COLO829 (cell line): ENCODE data around the gene FAM20B.
"Not testable (repeated sequence)": the region's sequence is repeated elsewhere in the genome, so short reads cannot be mapped to it uniquely, and the experiment has no call there.

Source experiments
- DNase-seq: peaks from one replicate; pipeline ENCODE4 v3.0.0; 2012; ENCODE audit warnings: low spot score

The FAM20B gene

DNA sequence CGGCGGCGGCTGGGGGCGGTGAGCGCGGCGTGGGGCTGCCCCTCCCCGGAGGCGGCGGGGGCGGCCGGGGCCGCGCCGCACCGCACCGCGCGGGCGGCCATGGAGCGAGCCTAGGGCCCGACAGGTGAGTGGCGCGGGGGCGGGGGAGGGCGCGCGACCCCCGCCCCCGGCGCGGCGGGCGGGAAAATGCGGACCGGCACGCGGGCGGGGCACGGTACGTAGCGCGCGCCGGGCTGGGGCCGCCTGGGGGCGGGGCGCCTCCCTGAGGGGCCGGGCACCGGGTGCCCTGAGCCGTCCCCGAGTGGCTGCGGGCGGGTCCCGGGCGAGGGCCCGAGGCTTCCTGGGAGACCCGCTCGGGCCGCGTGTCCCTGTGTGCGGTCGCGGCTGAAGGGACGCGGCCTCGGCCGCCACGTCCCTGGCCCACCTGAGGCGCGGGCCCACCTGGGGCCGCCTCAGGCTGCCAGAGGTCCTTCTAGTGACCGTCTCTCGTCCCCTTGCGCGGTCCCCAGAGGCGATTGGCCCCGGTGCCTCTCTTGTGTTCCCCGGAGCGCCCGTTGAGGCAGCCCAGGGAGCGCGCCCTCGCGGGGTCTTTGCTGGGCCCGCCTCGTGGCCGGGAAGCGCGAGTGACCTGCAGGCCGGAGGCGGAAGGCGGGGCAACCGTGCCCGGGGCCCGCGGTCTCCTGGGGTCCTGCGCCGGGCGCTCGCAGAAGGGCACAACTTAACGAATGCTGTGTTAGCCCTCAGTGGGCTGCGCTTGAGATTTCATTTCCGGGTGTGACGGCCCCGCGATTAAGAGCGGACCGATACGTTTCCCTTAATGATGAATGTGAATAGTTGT is 500 bp downstream of the FAM20B start:
- peak; percentile 53 for DNase-seq

DNA sequence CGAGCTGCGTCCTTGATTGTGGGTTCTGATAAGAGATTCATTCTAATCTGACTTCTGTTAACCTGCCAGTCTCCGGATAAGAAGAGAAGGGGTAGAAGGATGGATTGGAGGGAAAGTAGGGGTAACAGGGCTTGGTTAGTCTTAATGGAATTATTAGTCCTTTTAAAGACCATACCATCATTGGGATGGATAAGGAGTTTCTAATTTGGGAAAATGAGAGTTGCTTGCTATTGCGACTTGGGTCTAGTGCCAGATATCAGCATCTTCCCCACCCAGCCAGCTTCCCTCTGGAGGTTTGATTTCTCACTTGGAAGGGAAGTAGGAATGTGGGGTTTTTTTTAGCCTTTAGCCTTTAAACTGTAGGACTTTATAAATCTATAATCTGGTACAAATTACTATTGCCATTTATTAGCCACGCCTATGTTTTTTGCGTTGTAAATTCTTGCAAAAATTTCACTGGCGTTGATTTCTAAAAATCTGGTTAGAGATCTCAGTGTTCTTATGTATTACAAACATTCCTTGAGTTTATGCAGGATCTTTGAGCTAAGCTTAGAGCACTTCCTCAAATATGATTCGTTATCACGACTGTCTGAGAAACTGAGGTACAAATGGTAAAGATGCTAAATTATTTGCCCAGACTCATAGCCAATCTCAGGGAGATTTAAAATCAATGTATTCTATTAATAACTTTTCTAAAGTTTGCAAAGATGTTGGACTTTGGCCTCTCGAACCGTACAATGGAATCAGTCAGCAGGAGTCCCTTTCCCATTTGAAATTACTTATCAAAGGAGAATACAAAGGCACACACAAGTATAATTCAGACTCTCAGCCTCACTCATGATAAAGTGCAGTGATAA is 1.3 kb downstream of the FAM20B start:
- DNase-seq = no peak

DNA sequence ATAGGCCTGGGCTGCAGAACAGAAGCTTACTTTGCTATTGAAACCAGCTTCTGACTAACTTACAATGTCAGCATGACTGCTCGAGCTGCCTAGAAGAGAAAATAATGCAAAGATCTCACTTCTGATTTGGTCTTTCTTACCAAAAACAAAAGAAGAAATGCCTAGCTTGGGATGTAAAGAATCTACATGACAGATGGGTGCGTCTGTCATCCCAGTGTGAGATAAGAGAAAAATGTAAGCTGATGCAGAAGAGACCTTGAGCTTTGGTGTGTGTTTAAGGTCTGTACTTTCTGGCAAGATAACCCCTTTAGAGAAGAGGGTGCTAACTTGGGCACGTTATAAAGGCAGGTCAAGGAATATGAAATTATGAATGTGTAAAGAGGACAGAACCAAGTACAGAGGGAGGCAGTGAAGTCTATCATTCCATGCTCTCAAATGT is 3.6 kb downstream of the FAM20B start:
- no peak for DNase-seq

DNA sequence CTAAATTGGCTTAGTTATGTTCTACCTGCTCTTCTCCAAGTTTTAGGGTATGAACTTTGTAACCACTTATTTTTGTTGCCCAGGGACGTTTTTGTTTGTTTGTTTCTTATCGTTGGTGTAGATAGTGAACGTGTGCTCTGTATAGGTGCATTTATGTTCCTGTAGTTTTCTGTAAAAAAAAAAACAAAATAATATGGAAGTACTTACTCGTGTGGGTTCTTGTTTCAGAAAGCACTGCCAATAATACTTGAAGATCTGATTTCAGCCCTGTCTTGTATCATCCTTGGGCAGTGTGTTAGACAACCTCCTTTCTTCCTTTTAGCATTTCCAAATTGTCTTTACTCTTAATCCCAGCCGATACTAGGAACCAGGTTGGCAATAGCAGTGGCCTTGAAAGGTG is 4.4 kb downstream of the FAM20B start:
- no peak for DNase-seq

DNA sequence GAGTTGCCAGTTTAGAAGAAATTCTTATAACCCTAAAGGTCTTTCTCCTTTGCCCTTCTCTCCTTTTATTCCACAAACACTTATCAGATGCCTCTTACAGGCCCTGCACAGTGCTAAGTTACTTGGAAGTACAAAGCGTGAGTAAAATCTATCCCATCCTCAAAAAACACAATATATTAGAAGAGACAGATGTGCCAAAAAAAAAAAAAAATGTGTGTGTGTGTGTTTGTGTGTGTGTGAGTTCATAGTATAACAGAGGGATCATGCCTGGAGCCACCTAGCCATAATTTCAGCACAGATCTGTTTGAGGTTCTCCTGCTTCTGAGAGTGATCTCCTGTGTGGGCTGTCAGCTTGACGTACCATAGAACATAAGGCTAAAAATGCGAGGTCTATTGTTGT is 5.0 kb downstream of the FAM20B start:
- no peak for DNase-seq

DNA sequence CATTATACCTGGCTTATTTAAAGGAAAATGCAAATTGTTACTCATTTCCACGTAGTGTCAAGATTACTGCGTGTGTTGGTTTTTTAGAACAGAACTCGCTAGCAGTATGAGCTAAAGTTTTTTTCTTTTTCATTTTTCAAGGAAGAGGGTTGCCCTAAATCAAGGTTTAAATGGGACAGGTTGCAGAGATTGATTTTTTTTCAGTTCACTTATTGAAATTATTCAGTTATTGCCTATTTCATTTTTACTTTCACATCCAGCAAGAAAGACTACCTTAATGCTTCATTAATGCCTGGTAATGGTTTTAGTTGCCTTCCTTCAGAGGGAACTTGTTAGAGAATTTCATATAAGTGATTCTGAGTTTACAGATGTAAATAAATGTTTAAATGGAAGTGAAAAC is 5.6 kb downstream of the FAM20B start:
- DNase-seq = no peak

DNA sequence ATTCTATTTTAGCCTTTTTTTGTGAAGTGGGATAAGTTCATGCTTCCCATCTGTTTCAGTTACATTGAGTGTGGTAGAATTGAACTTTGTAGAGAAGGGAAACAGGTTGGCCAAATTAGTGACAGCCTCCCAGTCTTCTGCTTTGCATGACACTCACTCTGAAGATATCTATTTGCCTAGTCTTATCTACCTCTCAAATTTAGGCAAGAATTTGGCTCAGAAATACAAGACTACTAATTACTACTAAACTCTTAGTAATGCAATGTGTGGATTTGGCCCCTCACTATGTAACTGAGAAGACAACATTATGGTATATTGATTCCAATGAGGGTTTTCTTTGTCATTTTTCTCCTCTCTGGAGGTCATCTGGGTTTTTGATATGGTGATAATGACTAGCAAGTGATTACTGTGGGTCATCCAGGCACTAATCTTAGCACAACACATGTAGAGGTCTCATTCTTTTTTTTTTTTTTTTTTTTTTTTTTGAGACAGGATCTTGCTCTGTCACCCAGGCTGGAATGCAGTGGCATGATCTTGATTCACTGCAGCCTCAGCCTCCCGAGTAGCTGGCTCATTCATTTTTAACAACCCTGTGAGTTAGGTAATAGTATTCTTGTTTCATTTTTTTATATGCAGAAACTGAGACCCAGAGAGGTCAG is 6.3 kb downstream of the FAM20B start:
- no peak for DNase-seq

DNA sequence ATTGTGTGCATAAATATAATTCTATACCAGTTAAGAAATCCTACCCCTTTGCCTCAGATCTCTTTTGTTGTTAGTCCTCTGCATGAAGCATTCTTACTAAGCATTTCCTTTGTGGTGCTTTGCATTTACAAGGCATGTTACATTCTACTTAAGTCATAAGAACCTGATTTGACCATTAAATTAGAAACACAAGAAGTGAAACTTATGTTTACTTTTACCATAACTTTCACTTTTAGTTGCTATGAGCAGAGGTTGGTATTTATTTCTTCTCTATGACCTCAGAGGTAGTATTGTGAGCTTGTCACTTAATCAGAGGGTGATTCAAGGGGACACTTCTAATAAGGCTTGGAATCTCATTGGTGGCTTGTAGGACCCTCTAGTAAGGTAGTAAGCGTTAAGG is 9.0 kb downstream of the FAM20B start:
- DNase-seq = no peak

DNA sequence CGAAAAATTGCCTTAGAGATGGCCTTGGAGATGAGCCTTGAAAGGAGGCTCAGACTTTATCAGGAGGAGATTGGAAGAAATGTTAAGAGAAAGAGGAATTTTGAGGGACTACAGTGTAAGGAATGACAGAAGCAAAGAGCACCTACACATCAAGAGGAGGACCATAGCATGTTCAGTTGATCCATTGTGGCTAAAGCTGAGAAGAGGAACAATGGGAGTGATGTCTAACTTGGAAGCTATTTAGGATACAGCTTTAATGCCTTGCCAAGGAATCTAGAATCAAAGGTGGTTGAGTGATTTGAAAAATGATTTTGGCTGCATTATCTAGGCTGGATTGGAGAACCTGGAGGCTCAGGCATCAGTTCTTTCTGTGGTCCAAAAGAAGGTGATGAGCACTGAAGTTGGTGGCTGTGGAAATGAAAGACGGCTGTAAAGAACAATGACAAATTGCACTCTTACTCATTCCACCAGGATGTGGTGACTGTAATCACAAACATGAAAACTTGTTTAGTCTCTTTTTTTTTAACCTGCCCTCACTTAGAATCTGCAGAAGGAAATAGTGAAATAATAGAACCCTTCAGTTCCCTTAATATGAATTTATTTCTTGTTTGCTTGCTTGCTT is 11.3 kb downstream of the FAM20B start:
- no peak for DNase-seq

DNA sequence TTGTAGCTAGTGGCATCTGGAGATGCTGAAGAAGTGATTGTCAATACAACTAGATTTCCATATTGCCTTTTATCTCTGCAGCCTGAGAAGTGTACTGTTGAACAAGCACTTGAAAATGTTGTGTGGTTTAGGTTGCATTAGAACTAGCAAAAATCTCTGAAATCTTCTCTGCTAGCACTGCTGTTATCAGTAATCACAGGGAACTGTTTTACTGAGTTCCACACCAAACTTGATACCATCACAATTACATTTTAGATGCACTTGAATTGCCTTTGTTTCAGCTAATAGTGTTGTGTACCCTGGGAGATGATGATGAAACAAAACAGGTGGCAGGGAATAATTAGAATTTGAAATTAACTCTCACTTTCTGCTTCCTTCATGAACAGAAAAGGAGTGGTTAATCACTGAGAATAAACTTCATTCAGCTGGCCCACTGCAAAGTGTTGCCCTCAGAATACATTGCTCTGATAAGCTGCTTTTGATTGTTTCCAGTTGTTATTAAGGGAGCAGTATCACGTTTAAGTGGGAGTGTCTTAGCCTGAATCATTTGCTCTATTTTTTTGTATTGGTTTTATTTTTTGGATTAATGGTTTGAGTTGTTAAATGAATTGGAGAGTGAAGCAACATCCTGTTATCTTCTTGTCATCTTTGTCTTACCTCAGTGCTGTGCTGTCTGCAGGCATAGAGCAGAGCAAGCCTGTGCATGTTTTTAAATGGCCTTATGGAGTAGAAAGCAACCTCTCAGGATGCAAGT is 13.0 kb downstream of the FAM20B start:
- no peak for DNase-seq

DNA sequence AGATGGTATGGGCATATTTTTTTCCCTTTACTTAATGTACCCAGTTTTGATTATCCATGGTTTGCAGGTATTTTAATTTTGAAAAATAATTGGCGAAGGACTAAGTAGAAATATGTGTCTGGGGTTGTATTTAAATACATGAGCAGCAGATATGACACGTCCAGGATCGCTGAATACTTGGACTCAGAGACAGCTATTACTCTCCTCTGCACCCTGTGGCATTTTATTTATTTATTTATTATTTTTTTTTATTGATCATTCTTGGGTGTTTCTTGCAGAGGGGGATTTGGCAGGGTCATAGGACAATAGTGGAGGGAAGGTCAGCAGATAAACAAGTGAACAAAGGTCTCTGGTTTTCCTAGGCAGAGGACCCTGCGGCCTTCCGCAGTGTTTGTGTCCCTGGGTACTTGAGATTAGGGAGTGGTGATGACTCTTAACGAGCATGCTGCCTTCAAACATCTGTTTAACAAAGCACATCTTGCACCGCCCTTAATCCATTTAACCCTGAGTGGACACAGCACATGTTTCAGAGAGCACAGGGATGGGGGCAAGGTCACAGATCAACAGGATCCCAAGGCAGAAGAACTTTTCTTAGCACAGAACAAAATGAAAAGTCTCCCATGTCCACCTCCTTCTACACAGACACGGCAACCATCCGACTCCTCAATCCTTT is 13.9 kb downstream of the FAM20B start:
- DNase-seq = not testable (repeated sequence)

DNA sequence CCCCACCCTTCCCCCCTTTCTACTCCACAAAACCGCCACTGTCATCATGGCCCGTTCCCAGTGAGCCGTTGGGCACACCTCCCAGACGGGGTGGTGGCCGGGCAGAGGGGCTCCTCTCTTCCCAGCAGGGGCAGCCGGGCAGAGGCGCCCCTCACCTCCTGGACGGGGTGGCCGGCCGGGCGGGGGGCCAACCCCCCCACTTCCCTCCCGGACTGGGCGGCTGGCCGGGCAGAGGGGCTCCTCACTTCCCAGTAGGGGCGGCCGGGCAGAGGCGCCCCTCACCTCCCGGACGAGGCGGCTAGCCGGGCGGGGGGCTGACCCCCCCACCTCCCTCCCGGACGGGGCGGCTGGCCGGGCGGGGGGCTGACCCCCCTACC is 14.5 kb downstream of the FAM20B start:
- DNase-seq = not testable (repeated sequence)

DNA sequence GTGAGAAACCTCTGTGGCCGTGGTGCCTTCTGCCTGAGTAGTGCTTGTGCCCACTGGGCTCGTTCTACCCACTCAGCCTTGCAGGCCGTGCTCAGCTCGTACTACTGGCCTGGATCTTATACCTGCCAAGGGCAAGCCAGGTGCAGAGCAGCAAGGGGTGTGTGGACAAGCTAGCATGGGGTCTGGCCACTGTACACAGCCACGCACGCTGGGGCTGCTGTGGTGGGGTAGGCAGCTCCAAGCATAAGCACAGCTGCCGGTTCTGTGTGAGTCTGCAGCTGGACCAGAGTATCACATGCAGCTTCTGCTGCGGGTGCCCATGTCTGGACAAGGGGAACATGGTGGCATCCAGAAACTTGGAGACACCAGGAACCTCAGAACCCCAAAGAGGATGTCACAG is 16.4 kb downstream of the FAM20B start:
- DNase-seq = no peak

DNA sequence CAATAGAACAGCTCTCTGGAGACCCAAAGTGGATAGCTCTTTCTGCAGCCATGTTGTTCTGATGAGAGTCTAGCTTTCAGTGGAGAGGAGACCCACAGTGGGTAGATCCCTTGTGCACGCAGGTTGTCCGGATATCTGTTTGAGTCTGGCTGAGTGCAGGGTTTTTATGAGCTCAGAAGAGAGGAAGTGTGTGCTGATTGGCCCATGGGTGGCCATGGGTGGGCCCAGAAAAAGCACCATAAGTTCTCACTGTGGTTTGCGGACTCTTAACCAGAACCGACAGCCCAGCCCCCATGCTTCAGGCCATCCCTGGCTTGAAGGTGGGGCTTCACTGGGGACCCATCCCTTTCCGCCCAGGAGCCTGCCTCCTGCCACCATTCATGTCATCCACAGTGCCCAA is 17.0 kb downstream of the FAM20B start:
- no peak for DNase-seq

DNA sequence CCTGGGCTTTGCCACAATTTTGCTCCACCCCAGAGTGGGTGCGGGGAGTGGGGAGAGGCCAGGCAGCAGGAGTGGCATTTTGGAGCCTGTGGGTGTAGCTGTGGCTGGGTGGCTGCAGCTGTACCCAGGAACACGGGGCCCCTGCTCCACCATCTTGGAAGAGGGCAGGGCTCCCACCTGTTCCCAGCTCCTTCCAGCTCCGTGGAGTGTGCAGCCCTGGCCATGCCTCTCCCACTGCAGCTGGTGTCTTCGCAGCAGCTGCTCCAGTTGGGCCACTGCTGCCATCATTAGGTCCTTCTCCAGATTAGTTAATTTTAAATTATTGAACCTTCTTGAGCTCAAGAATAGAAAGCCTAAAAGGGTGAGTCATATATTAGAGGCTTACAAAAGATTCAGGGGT is 17.6 kb downstream of the FAM20B start:
- DNase-seq = no peak

DNA sequence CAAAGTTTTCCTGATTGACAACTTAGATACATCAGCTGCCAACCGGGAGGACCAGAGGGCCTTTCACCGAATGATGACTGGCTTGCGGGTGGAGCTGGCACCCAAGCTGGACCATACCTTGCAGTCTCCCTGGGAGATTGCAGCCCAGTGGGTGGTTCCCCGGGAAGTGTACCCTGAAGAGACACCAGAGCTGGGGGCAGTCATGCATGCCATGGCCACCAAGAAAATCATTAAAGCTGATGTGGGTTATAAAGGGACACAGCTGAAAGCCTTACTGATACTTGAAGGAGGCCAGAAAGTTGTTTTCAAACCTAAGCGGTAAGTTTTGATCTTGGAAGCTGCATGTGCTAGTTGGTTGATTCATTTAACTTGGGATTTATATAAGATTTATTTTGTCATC is 18.2 kb downstream of the FAM20B start:
- DNase-seq = no peak

DNA sequence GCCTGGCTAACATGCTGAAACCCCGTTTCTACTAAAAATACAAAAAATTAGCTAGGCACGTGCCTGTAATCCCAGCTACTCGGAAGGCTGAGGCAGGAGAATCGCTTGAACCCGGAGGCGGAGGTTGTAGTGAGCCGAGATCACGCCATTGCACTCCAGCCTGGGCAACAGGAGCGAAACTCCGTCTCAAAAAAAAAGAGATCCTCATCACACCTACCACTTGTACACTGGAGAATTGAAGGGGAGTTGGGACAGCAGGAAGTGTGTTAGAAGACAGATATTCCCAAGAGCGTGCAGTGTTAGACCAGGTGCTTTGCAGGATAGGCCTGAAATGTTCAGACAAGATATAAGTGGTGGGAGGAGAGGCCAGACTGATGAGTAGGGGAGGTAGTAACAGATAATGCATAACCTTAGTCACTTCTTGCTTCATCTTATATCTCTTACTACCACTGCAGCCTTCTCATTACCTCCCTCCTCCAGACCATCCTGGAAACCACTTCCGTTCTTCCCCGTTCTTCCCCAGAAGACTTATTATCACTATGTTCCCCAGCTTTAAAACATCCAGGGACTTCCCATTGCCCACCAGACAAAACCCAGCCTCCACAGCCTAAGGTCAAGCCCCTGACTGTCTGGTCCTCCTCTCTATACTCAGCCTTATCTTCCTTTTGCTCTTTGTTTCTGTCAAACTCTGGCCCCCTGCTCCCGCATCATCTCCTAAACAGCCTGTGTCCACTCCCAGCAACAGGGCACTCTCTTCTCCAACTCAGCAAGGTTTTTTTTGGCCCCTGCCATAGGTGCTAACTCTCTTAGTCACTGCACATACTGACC is 21.3 kb downstream of the FAM20B start:
- no peak for DNase-seq

DNA sequence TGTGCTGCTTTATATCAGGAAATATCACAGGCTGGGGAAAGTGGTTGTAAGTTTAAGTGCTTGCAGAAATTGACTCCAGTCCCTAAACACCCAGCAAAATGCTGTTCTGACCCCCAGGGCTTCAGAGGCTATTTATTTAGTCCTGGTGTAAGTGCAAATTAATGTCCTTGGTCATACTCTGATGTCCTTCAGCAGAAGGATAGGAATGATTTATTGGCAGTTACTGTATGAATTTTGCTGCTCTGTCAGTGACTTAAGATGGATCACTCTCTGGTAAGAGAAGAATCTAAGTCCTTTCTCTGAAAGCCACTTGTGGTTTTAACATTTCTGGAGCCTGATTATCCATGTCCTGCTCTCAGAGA is 21.9 kb downstream of the FAM20B start:
- DNase-seq = no peak

DNA sequence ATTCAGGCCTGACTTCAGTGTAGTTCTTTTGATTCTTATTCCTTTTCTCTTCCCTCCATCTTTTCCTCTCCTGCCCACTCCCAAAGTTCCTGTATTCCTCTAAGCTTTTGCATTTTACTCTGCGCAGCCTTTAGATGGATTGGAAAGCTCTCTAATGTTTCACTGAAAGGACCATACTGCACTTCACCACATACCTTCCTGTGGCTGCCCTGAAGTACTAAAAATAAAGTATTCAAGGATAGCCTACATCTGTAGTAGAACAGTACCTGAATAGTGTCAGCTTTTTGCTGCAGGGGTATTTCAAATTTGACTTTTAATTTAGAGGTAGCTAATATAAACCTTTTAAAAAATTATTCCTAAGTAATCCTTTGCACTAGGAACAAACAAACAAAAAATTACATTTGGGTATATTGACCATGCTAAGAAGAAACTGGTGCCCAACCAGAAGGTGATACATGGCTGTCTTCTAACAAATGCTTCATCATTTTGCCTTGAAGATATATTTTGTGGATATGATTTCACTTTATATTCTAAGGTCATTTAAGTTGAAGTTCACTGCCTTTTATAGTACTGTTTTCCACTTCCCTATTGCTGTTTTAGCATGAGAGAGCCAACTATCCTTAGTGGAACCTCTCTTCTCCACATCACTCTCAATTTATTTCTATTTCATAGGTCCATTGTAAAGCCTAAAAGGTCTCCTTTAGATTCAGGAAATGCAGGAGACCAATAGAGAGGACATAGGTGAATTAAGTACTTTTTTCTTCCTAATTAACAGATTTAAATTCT is 22.8 kb downstream of the FAM20B start:
- DNase-seq = no peak
